Stimulated activated CD4-positive, alpha-beta T cell treated with anti-CD3 and anti-CD28 coated beads, TNF-alpha, amount 100 ng/mL, for 24 hours (primary cell): ENCODE measurements around the gene ABLIM1.

Source experiments
- DNase-seq, 3 experiments: peaks; one replicate each; pipeline ENCODE4 v3.0.0-alpha.2; 2020; ENCODE audit warnings: low read depth in 3 of 3

Gene ABLIM1

DNA sequence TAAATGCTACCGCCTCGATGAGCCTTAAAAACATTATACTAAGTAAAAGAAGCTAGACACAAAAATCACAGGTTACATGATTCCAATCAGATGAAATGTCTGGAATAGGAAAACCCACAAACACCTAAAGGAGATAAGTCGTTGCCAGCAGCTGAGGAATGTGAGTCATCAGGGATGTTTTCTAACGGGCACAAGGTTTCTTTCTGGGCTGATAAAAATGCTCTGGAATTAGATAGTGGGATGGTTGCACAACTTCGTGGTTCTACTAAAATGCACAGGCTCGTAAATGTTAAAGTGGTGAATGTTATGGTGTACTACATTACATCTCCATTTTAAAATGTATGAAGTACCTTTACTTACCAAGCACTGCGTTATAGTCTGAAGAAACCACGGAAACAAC lies 9.7 kb downstream of the ABLIM1 start:
- DNase-seq: no peak

DNA sequence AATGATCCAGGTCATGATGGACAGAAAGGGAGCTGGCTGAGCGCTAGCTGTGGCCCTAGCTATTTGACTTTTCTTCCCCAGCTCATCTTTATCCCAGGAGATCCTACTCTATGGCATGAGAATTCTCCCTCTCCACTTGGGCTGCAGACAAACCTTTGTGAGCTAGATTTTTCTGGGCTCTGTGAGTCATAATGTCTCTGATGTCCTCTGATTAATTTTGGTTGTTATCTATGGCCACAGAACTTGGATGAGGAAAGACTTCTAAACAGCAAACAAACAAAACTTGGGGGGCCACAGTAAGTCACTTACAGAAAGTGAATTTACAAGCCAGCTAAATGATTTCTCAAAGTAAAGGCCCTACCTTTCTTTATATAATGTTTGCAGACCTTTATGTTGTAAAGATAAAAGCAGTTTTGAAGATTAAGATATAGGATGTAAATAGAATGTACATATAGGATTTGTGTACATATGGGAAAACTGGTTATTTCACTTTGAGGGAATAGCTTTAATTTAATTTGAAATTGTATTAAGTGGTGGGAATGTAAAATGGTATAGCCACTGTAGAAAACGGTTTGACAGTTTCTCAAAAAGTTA lies 10.4 kb downstream of the ABLIM1 start:
- no peak for DNase-seq

DNA sequence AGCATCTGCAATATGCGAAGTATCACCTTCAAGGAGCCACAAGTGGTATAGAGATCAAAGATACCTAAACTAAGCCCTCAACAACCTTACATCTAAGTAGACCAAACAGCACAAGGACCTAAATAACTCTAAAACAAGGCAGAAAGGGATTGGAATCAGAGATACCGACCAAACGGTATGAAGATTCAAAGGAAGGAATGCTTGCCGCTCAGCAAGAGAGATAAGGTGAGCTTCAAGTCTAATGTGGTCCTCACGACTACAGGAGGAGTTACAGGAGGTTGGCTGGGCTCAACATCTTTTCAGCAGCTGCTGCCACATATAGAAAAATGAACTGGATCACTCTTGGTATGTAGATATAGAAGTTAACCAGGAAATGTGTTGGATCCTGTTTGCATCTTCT lies 11.6 kb downstream of the ABLIM1 start:
- DNase-seq: no peak

DNA sequence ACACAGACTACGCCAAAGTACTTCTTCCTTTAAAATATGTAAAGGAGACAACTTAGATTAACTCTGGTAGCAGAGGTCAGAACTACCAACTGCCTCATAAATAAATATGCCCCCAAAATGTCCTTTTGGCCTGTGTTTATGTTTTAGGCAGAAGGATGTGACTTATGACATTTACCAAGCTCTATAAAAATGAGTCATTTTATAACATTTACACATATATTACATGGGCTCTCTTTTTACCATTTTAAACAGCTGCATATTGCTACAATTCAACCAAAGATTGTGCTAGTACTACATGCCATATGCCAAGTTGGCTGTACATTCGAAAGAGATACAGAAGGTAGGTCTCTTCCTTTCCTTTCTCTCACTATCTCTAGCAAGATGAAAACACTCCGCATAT lies 12.4 kb downstream of the ABLIM1 start:
- no peak for DNase-seq

DNA sequence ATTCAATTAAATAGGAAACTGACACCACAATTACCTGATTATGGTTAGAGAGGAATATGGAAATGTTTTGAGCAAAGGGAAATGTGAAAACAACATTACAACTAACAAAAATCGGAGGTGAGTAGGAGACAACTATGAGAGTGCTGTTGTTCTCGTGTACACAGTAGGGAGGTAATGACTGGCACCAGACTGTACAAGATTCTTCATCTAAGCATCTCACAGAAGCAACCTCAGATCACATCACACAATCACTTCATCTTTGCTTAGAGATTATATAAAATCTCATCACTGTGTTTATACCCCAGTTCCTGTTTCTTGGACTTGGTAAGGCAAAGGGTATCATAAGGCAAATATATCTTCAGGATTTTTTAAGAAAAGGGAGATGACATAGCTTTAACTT lies 14.9 kb downstream of the ABLIM1 start:
- DNase-seq: no peak

DNA sequence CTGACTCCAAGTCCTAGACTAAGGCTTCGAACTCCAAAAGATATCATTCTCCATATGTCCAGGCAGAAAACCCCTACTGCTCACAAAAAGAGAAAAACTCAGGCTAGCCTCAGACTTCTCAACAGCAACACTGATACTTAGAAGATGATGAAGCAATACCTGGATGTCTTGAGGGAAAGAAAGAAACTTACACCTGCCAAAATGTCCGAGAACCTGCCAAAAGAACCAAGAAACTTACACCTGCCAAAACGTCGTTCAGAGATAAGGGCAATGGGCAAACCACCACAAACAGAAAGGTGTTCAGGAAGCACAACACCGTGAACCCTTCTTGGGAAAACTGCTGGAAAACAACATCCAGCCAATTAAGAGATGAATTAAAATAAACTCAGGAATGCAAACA lies 15.3 kb downstream of the ABLIM1 start:
- no peak for DNase-seq

DNA sequence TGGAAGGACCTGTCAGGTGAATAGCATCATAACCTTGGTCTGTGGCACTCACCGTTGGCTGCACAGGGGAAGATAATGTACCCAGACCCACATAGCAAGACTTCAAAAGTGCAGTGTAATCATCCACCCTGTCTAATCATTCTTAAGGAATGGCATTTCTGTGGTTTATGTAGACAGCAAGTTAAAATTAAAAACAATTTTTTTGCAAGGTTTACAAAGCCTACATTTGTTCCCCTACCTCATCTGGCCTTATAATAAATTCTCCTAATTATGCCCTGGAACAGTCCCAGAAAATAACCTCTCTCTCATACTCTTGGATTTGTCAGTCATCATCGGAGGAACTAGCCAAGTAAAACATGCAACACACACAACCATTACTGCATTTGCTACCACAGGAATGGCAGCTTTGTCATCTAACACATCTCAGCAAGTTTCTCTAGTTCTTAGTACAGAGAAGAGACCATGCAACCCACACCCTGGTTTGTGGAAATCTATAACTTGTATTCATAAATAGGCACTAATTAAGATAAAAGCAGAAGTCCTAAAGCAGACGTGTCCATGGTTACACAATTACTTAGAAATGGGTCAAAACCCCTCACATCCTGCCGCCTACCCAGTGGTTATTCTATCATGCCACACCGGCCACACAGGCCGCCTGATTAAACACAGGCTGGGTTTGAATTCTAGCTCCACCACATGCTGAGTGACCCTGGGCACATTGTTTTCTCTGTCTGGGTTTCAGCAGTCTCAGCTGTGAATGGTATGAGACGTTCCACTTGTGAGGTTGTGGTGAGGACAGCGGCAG lies 19.1 kb downstream of the ABLIM1 start:
- no peak for DNase-seq

DNA sequence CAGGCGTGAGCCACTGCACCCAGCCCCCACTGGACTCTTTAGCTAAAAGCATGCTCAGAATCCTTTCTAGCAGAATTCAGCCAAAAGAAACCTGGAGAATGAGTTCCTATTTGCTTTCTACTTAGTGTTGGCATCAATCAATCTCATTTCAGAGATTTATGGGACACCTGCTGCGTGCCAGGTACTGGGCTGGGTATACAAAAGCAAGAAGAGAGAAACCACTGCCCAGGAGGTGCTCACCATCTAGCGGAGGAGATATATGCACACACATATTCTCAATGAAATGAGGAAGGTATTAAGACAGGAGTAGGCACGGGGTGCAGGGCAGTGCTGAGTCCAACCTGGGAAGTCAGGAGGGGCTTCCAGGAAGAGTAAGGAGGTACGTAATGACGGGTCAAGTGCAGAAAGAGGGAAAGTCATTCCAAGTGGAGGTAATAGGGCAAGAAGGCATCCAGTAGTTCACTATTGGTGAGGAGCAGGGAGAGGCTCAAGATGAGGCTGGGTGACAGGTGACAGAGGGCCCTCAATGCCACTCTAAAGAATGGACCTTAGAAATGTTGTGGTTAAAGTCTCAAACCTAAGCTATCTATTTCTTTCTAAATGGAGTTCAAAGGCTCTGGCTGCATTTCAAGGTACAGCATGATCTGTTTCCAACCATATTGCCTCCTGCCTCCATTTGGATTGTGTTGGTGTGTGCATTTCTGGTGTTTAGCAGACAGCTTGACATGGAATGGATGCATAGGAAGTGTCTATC lies 22.1 kb downstream of the ABLIM1 start:
- no peak for DNase-seq

DNA sequence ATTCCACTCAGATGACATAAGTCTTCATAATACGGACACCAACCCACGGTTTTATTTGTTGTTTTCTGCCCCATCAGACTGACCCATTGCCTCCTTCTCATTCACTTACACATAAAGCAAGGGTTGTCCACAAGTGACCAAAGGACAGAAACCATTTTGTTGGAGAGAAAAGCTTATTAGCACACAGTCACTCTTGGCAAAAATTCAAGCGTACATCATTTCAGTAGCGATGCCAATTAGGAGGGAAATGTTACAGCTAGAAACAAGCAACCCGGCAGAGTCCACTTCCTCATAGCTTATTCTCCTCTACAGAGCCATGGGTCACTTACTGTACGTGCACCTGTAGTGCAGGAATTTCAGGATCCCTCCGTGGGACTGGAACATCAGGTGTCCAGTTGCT lies 23.0 kb downstream of the ABLIM1 start:
- DNase-seq: no peak

DNA sequence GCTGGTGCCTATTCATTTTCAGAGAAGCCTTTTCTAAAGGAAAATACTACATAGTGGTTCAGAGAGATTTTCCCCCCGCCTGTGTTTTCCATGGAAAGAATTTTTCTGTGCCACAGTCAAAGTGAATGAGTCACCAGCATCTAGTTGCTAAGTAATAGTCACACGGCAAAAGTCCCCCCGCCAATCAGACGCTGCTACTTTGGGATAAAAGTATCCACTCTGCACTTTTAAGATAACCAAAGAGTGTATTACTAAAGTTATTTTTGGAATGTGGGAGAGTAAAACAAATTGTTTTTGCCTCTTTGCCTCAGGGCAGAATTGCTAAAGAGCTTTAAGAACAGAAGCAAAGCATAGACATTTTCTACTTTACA lies 23.5 kb downstream of the ABLIM1 start:
- DNase-seq: no peak

DNA sequence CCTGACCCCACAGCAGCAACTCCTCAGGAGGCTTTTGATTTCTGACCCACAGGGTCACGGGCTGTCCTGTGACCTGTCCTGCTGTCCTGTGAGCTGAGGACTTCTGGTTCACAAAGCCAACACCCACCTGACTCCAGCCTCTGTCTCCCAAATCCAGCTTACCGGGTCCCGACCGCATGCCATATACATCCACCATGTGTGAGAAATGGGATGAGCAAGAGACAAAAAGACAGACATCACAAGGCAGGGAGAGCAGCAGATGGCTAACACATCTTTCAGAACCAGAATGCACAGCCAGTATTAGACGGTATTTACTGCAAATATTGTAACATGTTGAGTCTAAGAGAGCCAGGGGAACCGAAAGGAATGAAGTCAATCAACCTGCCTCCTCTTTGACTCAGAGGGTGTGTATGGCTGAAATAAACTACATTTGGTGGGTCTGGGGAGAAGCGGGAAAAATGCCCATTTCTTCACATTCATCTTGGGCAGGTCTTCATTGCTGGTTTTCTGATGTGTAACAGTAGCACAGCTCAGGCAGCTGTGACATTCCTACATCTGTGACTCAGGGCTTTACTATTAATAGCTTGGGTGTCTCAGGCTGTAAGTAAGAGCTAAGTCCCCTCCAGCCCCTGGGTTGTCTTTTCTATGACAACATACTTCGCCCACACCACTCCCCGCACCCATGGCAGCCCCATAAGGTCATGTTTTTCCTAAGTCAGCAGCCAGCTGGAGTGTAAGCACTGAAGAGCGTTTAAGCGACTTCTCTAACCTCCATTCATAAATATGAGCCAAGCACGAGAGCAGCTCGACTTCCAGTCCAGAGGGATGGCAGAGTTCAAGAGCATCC lies 25.0 kb downstream of the ABLIM1 start:
- DNase-seq: no peak

DNA sequence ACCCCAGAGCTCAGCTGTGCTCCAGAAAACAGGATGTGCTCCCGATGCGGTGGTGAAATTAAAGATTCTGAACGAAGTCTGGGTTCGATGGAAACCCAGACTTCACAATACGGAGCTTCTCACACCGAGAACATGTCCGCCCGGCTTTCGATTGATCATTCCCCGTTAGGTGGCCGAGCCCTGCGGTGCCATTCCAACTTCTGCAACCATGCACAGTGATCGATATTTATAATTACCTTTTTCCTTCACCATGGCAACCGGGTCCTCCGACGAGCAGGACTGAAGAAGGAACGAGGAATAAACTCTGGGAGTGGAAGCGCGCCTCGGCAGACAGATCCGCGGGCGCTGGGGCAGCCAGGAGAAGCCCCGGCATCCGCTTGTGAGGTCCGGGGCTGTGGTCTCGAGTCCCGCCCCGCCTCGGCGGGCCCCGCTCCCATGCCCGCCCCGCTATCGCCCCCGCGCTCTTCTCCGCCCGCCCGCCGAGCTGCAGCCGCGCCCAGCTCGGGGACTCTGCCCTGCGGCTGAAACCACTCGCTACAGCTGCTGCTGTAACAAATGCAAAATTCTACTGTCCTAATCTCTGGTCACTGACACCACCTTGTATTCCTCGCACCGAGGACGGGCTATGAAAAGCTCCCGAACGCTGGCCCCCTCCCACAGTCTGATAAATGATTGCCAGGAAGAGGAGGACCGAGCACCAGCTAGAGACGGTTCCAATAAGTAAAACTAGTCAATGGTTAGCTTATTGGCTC lies 26.2 kb downstream of the ABLIM1 start:
- DNase-seq: peak in 1 of 3 experiments; percentile 33

DNA sequence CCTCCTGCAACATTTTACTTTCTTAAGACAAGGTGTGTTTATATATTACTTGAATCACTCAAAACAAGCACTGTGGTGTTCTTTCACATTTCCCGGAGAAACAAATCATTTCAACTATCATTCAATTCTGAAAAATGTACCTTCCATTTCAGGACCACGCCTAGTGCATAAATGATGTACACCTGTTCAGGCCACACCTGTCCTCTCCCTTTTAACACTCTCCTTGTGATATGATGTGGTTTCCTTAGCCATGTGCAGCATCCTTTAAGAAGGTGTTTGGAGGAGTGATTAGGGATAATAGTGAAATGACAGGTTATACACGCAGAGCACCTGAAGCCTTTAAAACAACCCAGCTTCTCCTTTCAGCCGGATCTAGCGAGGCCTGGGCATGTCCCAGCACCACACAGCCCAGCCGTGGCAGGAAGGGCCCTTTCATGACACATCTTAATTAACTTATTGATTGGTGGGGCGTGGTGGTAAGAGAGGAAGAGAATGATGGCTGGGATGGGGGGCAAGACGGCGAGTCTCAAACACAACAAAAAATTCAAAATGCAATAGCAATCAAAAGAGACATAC lies 26.9 kb downstream of the ABLIM1 start:
- no peak for DNase-seq

DNA sequence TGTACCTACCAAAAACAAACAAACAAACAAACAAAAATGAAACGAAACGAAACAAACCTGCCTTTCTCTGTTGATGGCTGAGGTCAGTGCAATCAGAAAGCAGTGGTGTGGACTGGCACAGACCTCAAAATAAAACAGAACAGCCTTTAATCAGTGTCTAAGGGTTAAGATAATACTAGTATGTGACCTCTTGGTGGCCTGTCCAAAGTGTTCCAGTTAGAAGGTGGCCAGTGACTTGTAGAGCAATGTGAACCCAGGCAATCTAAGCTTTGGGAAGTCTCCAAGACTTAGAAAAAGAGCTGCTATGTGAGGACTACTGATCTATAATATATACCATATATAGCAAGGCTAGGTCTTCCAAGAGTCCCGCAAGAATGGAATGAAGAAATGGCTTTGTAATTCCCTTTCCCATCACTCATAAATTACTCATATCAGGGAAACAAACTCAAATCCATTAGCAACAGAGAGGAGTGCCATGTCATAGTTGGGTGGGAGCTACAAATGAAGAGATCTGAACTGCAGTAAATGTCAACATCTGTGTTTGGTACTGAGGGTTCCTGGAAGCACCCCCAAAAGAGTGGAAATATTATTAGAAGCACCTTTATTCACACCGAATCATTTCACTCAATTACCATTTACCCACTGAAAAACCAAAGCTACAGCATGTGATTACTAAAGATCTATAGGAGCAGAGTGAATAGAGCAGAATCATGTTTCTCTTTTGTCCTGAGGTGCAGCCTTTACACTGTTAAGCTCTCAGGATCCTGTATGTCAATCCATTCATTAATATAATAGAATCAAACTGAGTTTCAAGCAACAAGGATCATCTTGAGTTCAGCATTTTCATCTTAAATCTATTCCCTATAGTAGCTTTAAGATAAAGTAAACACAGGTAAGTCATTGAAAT lies 28.0 kb downstream of the ABLIM1 start:
- no peak for DNase-seq

DNA sequence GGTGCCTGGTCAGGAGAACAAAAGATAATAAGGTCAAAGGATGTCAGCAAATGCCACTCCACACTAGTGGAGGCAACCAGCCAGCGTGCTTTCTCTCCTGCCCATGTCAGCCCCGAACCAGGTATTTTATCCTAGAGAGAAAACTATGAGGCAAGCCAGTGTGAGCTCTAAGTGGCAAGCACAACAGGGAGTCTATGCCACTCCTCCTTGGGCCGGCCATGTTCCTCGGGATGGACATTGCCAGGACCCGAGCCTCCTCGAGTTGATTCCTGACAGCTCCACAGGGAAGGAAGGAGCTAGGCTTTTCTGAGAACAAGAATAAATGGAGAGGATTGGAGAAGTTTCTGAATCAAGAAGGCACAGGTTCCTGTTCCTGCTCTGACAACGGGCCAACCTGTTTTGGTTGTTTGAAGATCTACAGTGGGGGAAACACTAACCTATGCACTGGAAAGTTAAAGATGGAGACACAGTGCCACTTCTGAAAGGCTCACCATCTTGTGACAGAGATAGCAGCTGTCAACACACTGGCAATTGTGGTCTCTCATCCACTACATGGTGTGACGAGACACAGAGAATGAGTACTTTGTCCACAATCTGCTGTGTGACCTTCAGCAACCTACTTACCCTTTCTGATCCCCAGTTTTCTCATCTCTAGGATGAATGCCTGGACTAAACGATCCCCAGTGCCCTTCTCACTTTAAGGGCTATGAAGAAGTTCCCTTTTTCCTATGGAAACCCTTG lies 28.8 kb downstream of the ABLIM1 start:
- DNase-seq: no peak

DNA sequence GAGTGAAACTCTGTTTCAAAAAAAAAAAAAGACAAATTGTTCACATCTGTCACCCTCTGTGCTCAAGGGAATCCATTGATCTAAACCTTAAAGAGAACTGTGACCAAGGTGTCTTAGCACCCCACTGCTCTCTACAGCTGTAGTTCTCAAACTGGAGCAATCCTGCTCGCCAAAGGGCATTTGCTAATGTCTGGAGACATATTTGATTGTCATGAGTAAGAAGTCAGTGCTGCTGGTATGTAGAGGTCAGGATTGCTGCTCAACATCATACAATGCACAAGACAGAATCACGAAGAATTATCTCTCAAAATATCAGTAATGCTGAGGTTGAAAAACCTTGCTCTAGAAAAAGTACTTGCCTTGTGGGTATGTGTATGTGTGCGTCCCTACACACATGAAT lies 30.0 kb downstream of the ABLIM1 start:
- DNase-seq: no peak

DNA sequence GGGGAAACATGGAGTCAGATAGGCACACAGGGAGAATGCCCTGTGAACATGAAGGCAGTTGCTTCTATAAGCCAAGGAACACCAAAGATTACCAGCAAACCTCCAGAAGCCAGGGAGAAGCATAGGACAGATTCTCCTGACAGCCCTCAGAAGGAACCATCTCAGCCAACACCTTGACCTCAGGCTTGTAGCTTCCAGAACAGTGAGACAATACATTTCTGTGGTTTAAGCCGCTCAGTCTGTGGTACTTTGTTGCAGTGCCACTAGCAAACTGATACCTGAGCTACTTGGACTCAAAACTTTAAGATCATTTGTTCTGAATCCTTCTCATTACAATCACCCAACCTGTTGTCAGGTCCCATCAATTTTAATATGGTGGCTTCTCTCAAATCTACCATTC lies 31.2 kb downstream of the ABLIM1 start:
- no peak for DNase-seq

DNA sequence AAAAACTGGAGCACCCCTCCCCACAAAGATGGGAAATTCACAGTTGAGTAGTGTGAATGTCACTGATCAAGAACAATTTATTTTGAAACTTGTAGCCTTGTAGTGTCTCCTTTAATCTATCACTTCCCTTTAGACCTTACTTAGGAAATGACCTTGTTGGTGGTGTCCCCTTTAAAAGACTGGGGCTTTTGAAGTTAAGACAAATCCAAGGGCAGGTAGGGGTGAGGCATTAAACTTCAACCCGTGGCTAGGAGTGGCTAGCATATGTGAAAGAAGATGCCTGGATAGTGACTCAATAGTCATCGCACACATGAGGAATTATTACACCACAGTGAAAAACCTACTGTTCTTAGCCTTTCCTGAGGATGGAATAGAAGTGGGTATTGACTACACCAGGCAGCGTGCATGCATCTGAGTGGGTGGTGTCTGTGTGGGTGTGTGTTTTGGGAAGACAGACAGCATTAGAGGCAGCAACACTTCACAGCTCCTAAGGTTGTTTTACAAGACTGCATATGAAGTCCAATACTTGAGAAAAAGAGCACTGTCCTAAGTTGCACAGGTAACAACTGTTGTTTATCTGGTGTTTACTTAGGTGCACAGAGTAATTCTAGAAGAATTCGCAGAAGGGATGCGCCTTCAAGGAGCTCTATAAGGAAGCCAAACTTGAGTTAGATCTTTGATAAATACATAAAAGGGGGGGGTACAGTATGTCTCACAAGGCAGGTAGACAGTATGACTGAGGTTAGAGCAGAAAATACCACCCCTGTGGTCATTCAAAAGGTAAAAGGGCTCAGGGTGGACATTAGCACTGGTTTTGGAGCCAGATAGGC lies 32.9 kb downstream of the ABLIM1 start:
- no peak for DNase-seq
